ENCODE results near the gene KLC1. TPM values are rescaled to one million over a fixed set of nuclear protein-coding genes. Genes with fewer than 3 reads are reported as not detected.
A peak's percentile ranks its signal among the peaks of the same experiment; 100 is the strongest.

Gene KLC1
- total and polyA plus RNA-seq, 10 of the 15 experiments (the other 5 are each of a cell fraction or from before 2014, with no cell fraction given): 5.5 to 137 (median 76.1) TPM

- Histone ChIP-seq H3K9me3 (replicated peaks; ENCODE audit: control insufficient read depth, insufficient read depth, low read length) (no peaks in the 10 kb centered on the region), H3K27me3 (replicated peaks in 1 of 2; ENCODE audit: control insufficient read depth in 2 of 2, insufficient read depth in 2 of 2, low read length in 1 of 2) (no peaks in the 10 kb centered on the region), H3K4me2 (ENCODE audit: control insufficient read depth, insufficient read depth) (no peak overlapping the region), H3K27ac (ENCODE audit: control insufficient read depth, insufficient read depth) (no peak overlapping the region), H3K36me3 (ENCODE audit: control insufficient read depth in 2 of 2, insufficient read depth in 2 of 2, low read length in 1 of 2) (peaks cover 22 to 45% of the 10 kb centered on the region in 2 experiments), H4K20me1 (ENCODE audit: control insufficient read depth, insufficient read depth) (no peaks in the 10 kb centered on the region), H3K9ac (ENCODE audit: control insufficient read depth, insufficient read depth, low read length) (no peak overlapping the region), H3K79me2 (ENCODE audit: control insufficient read depth, insufficient read depth, low read length) (peaks cover 2% of the 10 kb centered on the region), H3K4me1 (ENCODE audit: control insufficient read depth, insufficient read depth, low read length) (peaks cover 4% of the 10 kb centered on the region), H3K4me3 (no peak overlapping the region), H2AFZ (ENCODE audit: control insufficient read depth, low read depth, low read length) (no peak overlapping the region)
- ChIA-PET RAD21 (ENCODE audit: unreplicated experiment) (interaction anchor here (0.7 kb wide), 1 partner anchor 33 kb away, joined by 3 read pairs; no protein-coding TSS in a partner anchor), SMC1A (ENCODE audit: uncharacterized antibody, unreplicated experiment) (no interaction called here), POLR2A (no interaction called here), CTCF (no interaction called here)
- DNase-seq (ENCODE audit: low read depth, low spot score) (no peak), ATAC-seq (no peak), FAIRE-seq (no peak)
- in situ Hi-C loops (cut with MboI): no loop called here
- TF ChIP-seq CHD4 (IDR thresholded peaks at IDR 0.05) (no peak), CHD1 (IDR thresholded peaks at IDR 0.05; ENCODE audit: low read depth, low read length) (no peak), MLLT1 (IDR thresholded peaks at IDR 0.05) (no peak)
- WGBS (ENCODE audit: insufficient coverage, insufficient replicate concordance, low lambda C conversion rate, missing lambda C conversion rate): 91% methylated on average over 7 of the region's 7 CpGs
- intact Hi-C loops (cut with micrococcal nuclease; ENCODE audit: unreplicated experiment): no loop called here
- BruUV-seq (replicated peaks): TSS peak; percentile 24
Observed at GRCh38 chr14:103659631-103660030, 30.6 kb downstream of the KLC1 start.

- ChIA-PET CTCF (no interaction called here), RAD21 (ENCODE audit: unreplicated experiment) (no interaction called here), SMC1A (ENCODE audit: uncharacterized antibody, unreplicated experiment) (no interaction called here), POLR2A (no interaction called here)
- DNase-seq (ENCODE audit: low read depth, low spot score) (no peak), ATAC-seq (no peak), FAIRE-seq (no peak)
- Histone ChIP-seq H3K36me3 (ENCODE audit: control insufficient read depth in 2 of 2, insufficient read depth in 2 of 2, low read length in 1 of 2) (peaks cover 17 to 36% of the 10 kb centered on the region in 2 experiments), H3K27me3 (replicated peaks in 1 of 2; ENCODE audit: control insufficient read depth in 2 of 2, insufficient read depth in 2 of 2, low read length in 1 of 2) (no peaks in the 10 kb centered on the region), H4K20me1 (ENCODE audit: control insufficient read depth, insufficient read depth) (no peaks in the 10 kb centered on the region), H3K4me1 (ENCODE audit: control insufficient read depth, insufficient read depth, low read length) (no peaks in the 10 kb centered on the region), H3K4me2 (ENCODE audit: control insufficient read depth, insufficient read depth) (no peak overlapping the region), H3K9ac (ENCODE audit: control insufficient read depth, insufficient read depth, low read length) (no peak overlapping the region), H3K4me3 (no peak overlapping the region), H3K79me2 (ENCODE audit: control insufficient read depth, insufficient read depth, low read length) (no peaks in the 10 kb centered on the region), H2AFZ (ENCODE audit: control insufficient read depth, low read depth, low read length) (no peak overlapping the region), H3K27ac (ENCODE audit: control insufficient read depth, insufficient read depth) (no peak overlapping the region), H3K9me3 (replicated peaks; ENCODE audit: control insufficient read depth, insufficient read depth, low read length) (no peaks in the 10 kb centered on the region)
- in situ Hi-C loops (cut with MboI): no loop called here
- WGBS (ENCODE audit: insufficient coverage, insufficient replicate concordance, low lambda C conversion rate, missing lambda C conversion rate): 91% methylated on average over 10 of the region's 10 CpGs
- intact Hi-C loops (cut with micrococcal nuclease; ENCODE audit: unreplicated experiment): no loop called here
- BruUV-seq (replicated peaks): no TSS peak
- TF ChIP-seq POLR2A (IDR thresholded peaks at IDR 0.05; ENCODE audit: low read depth, low read length) (no peak), IRF5 (IDR thresholded peaks at IDR 0.05; ENCODE audit: borderline replicate concordance) (no peak), SMC3 (IDR thresholded peaks at IDR 0.05; ENCODE audit: borderline replicate concordance, low read length) (no peak), JUNB (IDR thresholded peaks at IDR 0.05) (no peak), E2F4 (IDR thresholded peaks at IDR 0.05; ENCODE audit: low read depth, low read length) (no peak), CBFB (IDR thresholded peaks at IDR 0.05; ENCODE audit: low read depth) (no peak), POLR2AphosphoS5 (IDR thresholded peaks at IDR 0.05; ENCODE audit: low read length) (no peak), JUND (IDR thresholded peaks at IDR 0.05; ENCODE audit: low read depth, low read length) (no peak), MTA3 (IDR thresholded peaks at IDR 0.05; ENCODE audit: borderline replicate concordance, low read length) (no peak), NKRF (conservative IDR thresholded peaks at IDR 0.05) (no peak)
Observed at GRCh38 chr14:103662029-103662428, 33.0 kb downstream of the KLC1 start.

Measured in GM12878 (cell line).